NCI-H345 (cell line): ENCODE results near the gene BANF2.
A peak's percentile ranks its signal among the peaks of the same experiment; 100 is the strongest.

Experiments used
- DNase-seq: peaks from one replicate; lab custom pipeline; 2025; lab: John Stamatoyannopoulos, UW

The BANF2 gene

DNA sequence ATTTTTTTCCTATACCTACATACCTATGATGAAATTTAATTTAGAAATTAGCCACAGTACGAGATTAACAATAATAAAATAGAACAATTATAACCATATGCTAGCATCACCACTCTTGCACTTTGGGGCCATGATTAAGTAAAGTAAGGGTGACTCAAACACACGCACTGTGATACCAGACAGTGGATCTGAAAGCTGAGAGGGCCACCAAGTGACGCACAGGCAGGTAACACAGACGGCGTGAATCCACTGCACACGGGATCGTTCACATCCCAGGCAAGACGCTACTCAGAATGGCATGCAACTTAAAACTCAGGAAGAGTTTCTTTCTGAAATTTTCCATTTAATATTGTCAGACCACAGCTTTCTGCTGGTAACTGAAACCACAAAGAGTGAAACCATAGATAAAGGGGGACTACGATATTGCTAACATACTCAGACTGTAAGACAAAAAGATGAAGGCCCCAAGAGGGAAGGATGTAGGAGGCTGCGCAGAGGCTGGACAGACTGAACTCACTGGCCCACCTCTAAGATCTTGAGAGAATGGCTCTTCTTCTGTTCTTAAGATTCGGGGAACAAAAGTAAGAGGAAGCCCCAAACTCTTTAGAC lies 35.6 kb upstream of the BANF2 start:
- DNase-seq, result no peak

GRCh38 chr20:17665756-17666155 lies 34.0 kb upstream of the BANF2 start:
- no peak for DNase-seq

GRCh38 chr20:17666481-17666880 lies 33.3 kb upstream of the BANF2 start:
- no peak for DNase-seq

- no peak for DNase-seq
Measured at GRCh38 chr20:17667445-17667844, 32.3 kb upstream of the BANF2 start.

- no peak for DNase-seq
Measured at GRCh38 chr20:17668432-17668831, 31.3 kb upstream of the BANF2 start.

DNA sequence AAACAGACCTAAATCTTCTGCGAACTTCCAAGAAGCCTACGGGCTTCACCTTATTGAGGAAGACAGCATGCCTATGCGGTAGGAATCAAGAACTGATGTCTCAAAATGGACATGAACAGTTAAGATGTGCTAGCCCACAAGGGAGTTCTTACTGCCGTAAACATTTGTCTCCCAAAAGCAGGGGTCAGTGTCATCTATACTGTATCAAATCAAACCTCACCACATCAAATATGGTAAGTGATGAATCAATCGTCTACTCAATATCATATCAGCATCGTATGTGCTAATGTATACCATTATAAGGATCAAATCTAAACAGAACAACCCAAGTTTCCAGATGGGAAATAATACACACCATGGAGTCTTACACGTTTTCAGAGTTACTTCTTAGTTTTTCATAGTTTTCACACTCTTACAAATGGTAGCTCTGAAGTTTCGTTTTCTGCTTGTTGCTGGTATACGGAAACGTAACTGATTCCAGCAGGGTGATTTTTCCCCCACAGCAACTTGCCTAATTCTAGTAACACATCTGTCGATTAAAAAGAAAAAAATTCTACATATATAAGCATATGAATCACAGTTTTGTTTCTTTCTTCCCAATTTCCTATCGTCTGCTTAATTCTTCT lies 30.3 kb upstream of the BANF2 start:
- DNase-seq, result no peak

DNA sequence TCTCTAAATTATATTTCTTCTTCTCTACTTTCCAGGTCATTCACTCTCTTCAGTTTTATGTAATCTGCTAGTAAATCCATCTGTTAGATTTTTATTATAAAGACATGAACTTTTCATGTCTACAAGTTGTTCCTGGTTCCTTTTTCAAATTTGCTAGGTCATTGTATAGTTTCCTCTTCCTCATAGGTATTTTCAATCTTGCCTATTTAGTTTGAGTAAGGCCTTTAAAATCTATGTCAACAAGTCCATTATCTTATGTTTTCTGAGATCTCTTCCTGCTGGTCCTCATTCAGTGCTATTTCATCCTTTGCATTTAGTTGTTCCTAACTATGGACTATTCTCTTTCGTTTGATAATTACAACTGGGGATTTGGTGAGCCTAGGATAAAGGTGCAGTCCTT lies 28.8 kb upstream of the BANF2 start:
- no peak for DNase-seq

- no peak for DNase-seq
Measured at GRCh38 chr20:17671565-17671964, 28.2 kb upstream of the BANF2 start.

GRCh38 chr20:17673084-17673483 lies 26.7 kb upstream of the BANF2 start:
- DNase-seq, result no peak

- no peak for DNase-seq
Measured at GRCh38 chr20:17674722-17675518, 24.8 kb upstream of the BANF2 start.

- no peak for DNase-seq
Measured at GRCh38 chr20:17675519-17676377, 24.0 kb upstream of the BANF2 start.

DNA sequence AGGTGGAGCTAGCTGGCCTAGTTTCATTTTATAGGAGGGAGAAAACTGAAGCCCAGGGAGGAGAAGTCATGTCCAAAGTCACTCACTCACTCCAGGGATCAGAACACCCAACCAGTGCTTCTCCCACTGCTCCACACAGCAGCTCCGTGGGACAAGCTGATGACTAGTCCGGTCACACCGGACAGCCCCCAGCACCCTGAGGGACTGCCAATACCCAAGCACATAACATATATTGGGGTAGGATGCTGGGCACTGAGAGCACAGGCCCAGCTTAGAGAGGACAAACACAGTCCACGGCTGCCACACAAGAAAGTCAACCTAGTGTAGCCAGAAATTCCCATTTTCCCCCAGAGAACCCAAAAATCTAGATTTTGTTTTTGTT lies 23.4 kb upstream of the BANF2 start:
- DNase-seq, result no peak

- no peak for DNase-seq
Measured at GRCh38 chr20:17676942-17677341, 22.8 kb upstream of the BANF2 start.

GRCh38 chr20:17678295-17678694 lies 21.5 kb upstream of the BANF2 start:
- no peak for DNase-seq

DNA sequence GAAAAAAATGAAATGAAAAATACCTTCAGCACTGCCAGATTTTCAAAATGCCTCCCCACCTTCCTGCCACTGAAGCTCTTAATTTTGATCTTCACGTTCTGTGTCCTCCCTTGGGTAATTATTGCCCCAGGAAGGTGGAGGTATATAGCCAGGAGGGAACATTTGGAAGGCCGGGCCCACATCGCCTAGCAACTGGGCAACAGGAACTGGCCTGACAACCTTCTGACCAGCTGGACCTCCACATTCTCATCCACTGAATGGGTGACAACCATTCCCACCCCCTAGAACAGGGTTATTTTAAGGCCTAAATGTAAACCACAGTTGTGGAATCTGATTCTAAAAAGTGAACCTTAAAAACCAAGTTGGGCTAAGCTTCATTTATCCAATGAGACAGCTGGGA lies 20.9 kb upstream of the BANF2 start:
- no peak for DNase-seq

DNA sequence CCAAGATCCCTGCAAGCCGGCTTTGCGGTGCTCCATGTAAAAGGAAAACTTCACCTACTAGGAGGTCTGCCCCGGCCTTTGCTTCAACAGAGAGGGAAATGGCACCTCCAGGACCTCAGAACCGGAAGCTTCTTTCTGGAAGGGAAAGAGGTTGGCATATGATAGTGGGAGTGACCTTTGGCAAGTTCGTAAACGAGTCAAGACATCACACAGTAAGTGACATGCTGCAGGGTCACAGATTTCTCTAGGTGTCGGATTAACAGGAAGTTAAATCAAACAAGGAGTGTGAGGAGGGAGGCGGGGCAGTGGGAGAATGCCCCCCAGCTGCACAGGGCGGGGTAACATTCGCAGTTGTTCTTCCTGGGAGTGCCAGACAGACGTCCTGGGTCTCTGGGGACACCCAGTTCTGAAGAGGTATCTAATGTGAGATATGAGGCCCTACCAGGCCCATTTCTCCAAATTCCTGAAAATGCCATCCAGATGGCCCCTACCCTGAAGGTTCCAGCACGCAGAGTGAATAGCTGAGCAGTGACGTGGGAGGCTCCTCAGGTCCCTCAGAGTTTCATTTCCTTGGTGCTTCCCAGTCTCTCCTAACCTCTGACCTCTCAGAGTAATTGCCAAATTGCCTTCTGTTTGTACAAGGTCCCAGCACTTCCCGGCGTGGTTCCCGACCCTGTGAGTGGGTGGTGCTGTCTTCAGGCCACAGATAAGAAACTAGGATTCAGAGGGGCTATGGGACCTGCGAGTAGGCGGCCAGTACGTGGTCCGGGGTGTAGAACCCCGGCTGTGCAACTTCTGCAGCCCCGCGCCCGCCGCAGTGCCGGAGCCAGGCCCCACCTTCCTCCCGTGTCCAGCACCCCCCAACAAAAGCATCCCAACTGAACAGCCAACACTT lies 19.6 kb upstream of the BANF2 start:
- DNase-seq, result peak; percentile 7

DNA sequence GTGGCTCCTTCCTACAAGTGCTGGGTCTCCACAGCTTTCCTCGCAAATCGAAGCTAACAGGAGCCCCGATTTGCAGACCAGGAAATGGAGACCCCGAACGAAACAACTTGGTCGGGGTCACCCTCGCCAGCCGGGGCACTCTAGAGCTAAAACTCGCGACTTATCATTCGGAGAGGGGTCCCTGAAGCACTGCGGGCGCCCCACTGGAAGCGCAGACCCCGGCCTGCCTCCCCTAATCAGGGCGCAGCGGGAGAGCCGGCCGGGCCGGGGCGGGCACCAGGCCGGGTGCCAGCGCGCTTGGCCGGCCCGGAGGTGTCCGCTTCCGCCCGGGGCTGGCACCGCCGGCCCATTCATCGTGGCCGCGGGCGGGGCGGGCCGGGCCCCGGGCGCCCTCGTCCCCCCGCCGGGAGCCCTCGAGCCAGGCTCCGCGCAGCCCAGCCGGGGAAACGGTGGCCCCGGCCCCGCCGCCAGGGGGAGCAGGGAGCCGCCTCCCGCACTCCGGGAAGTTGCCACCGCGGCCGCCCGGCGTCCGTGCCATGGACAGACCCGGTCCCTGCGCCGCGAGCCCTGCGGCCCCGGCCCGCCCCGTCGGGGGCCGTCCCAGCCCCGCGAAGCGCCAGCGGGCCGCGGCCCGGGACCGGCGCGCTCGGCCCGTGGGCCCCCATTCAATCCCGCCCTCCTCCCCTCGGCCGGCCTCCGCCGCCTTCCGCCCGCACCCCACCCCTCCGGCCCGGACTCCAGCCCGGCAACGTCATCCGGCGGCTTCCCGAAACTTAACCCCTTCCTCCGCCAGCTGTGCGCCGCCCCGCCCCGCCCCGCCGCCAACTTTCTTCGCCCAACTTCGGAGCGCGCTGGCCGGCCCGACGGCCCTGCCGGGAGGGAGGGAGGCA lies 18.7 kb upstream of the BANF2 start:
- DNase-seq, result peak; percentile 84

DNA sequence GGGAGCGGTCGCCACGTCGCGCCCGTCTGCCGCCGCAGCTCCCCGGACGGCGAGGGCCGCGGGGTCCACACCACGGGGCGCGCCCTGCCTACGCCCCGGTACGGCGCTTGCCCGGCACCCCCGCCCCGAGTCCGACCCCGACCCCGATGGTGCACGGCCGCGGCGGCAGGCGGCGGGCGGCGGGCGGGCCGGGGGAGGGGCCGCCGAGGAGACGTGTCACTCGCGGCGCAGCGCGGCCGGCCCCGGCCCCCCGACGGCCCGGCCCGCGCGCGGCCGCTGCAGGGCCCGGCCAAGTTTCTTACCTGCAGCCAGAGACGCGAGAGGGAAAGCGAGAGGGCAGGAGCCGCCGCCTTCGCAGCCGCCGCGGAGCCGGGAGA lies 18.1 kb upstream of the BANF2 start:
- peak; percentile 47 for DNase-seq

DNA sequence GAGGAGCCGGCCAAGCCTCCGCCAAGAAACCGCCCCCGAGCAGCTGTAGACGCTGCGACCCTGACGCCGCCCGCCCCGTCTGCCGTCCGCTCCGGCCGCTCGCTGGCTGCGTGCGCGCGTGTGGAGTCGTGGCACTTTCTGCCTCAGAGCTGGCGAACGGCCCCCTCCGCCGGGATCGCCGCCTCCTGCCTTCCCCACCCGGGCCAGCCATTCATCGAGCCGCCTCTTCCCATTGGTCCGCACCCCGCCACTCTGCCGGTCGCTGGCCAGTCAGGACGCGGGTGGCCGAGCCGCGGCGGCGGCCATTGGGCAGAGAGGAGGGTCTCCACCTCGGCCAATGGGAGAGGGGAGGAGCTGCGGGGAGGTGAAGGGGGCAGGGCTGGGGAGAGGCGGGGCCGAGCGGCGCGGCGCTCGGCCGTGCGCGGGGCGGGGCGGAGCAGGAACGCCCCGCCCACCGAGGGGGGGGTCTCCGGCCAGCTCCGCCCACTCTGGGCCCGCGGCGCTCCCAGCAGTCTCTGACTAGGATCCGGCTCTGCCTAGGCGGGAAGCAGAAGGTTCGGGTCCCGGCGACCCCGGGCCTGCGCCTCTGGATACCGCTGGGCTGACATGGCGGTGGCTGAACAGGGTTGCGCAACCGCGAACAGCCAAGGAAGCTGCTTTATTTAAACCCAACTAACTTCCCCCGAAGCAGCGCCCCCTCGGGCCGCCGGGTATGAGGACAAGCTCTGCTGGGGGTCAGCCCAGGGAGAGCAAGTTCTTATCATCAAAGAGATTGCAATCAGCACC lies 17.5 kb upstream of the BANF2 start, which contains the start of gene RRBP1:
RRBP1 (minus strand) TSS at position 140 of the 786 bp plus-strand sequence. CDS start 21,735 bp downstream, outside the sequence.
- DNase-seq, result peak; percentile 99

DNA sequence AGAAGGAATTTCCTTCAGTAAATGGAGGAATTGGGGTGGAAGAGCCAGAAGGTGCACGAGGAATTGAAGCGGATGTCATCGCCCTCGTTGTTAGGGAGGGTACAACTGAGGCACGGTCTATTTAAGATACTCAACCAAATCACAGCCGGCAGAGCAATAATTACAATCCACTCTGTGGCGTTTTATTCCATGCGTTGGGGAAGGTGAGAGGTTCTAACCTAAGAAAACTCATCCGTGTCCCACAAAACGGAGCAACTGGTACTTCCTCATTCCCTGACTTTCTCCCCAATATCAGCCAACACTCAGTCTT lies 16.9 kb upstream of the BANF2 start:
- DNase-seq, result no peak
